Measurements from ENCODE around the gene ELL. TPM values are rescaled to one million over a fixed set of nuclear protein-coding genes. Genes with fewer than 3 reads are reported as not detected.
A peak's percentile ranks its signal among the peaks of the same experiment; 100 is the strongest.

Gene ELL
- total RNA-seq, 2 donors from 2014 or later, result 23.7 to 41.8 TPM

DNA sequence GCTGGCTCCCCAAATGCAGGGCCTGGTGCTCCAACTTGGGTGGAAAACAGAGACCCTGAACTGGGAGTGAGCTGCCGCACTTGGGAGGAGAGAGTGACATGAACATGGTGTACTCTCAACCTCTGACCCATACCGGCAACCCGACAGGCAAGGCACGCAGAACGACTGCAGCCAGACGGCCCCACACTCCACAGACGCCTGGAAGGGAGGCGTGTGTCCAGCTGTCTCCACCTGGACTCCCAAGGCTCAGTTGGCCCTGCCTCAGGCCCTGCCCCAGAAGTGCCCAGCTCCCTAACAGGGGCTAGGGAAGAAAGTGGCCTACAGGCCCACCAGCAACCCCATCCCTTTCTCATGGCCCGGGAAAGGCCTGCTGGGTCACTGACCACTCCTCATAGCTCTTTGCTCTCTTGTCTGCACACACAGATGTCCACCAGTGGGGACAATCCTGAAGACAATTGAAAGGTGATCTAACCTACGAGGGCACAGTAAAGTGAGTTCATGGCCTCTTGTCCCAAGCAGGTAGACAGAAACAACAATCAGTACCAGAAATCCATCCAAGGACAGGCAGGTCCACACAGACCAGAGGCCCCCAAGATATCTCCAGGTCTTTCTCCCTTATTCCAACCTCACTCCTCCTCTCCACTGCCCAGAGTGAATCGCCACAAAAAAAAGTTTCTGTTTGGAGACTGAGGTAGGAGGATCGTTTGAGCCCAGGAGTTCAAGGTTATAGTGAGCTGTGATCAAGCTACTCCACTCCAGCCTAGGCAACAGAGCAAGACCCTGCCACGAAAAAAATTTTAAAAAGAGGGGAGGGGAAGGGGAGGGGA, 28.2 kb downstream of the ELL start:
- H3K27me3 Mint-ChIP-seq, result no peaks in the 10 kb centered on the region
- H3K4me3 Mint-ChIP-seq, result peak overlapping the region; percentile 88
- peaks cover 29% of the 10 kb centered on the region for H3K4me1 Mint-ChIP-seq
- H3K36me3 Mint-ChIP-seq (ENCODE audit: low read depth), result no peaks in the 10 kb centered on the region
- no peaks in the 10 kb centered on the region for H3K9me3 Mint-ChIP-seq
- ATAC-seq (replicated peaks), result no peak
- H3K27ac Mint-ChIP-seq, result peak overlapping the region; percentile 94

DNA sequence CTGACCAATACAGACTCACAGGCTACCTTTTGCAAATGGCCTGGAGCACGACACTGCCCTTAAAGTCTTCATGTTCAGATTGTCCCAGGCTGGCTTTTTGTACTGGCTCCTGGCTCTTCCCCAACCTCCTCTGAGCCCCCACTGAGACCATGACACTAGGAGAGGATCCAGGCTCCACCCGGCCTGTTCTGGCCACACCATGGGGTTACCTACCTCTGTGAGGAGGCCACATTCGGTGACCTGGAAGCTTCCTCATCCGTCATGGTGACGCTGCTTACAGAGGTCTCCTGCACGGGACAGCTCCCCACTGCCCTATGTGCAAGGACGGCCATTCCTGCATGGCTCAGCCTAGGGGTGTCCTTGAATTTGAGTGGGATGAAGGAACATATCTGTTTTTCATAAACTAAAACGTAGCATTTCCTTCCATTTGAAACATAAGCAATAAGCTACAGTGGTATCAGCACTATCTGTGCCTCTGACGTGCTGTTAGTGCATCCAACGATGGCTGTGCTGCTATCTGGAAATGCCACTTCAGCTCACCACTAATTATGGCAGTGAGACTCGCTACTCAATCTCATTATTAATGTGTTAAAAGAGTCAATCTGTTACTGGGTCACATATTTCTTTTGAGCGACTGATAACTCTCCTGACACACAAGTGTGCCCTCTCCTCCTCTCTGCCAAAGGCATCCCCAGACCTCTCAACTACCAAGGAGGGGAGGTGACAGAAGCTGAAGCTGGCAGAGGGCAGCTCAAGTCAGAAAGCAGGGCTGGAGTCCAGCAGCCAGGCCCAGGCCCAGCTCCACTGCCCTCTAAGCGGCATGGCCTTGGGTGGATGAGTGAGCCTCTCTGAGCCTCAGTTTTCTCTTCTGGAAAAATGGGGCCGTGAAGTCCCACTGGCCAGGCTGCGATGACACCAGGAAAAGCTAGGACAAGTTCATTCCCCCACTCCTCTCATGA, 29.6 kb downstream of the ELL start:
- H3K27me3 Mint-ChIP-seq, result no peaks in the 10 kb centered on the region
- peak overlapping the region; percentile 54 for H3K27ac Mint-ChIP-seq
- ATAC-seq (replicated peaks), result no peak
- H3K9me3 Mint-ChIP-seq, result no peaks in the 10 kb centered on the region
- H3K36me3 Mint-ChIP-seq (ENCODE audit: low read depth), result no peaks in the 10 kb centered on the region
- H3K4me1 Mint-ChIP-seq, result peaks cover 37% of the 10 kb centered on the region
- peak overlapping the region; percentile 21 for H3K4me3 Mint-ChIP-seq

DNA sequence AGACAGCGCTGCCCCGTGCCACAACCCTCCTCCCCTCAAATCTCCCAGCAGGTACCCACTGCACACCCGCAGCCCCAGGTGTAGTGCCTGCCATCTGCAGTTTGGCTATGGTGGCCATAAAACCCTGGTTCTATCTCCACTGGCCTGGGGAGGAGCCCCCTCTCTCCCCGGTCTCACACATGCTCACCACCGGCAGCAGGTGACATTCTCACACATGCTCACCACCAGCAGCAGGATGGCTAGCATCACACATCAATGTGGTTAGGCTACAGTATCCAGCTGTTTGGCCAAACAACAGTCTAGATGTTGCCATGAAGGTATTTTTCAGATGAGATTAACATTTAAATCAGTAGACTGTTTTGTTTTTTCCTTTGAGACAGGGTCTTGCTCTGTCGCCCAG, 31.1 kb downstream of the ELL start:
- H3K36me3 Mint-ChIP-seq (ENCODE audit: low read depth), result no peaks in the 10 kb centered on the region
- H3K4me3 Mint-ChIP-seq, result no peak overlapping the region
- no peaks in the 10 kb centered on the region for H3K9me3 Mint-ChIP-seq
- H3K27ac Mint-ChIP-seq, result peak overlapping the region; percentile 41
- no peak for ATAC-seq (replicated peaks)
- peaks cover 33% of the 10 kb centered on the region for H3K4me1 Mint-ChIP-seq
- no peaks in the 10 kb centered on the region for H3K27me3 Mint-ChIP-seq

DNA sequence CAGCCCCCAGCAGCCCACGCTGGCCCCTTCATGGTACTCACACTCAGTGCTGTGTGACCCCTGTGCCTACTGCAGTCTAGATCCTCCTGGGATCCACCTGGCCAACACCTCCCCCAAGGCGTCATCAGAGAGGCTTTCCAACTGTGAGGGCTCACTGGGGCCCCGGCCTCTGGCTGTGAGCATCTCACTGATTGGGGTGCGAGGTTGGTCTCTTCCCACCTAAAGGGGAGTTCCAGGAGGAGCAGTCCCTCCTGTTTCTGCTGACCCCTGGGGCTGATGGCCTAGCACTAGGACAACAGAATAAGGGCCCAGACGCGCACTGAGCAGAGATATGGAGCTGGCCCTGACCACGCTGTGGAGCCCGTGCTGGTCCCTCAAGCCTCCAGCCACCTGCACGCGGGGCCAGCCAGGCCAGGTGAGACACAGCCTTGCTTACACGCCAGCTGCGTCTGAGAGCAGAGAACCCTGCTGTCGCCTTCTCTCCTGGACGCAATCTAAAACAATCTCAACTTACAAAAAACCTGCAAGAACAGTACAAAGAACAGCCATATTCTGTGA, 32.2 kb downstream of the ELL start:
- Mint-ChIP-seq H3K27me3 (no peaks in the 10 kb centered on the region), H3K27ac (no peak overlapping the region), H3K4me1 (peaks cover 30% of the 10 kb centered on the region), H3K4me3 (no peak overlapping the region), H3K36me3 (ENCODE audit: low read depth) (no peaks in the 10 kb centered on the region), H3K9me3 (no peaks in the 10 kb centered on the region)
- ATAC-seq (replicated peaks), result no peak

DNA sequence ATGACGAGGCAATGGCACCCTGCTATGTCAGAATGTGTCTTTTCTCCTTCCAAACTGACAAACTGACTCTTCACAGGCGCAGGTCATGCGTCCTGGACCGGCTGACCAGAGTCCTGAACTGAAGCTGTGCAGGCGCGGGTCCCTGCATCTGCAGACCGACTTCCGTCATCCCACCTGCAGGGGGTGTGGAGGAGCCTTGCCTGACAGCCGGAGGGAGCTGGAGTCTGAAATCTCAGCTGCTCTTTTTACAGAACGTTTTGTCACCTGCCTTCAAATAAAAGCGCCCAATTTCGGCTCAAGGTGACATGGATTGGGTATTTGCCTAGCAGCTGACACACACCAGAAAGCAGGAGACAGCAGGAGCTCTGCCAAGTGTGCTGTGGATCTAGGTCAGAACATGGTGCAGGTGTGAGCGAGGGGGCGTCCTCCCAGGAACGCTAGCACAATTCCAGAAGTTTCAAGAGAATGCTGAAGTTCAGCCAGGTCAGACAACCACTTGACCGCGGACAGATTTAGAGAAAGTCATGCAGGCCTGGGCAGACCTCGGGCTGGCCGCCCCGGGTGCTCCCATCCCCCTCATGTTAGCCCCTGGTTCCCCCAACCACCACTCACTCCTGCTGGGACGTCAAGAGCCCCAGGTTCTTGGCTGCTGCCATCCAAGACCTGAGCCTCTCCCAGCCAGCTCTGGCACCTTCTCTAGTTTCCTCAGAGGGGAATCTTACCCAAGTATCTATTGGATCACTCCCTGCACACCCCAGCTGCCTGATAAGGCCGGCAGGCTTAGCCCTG, 32.8 kb downstream of the ELL start:
- Mint-ChIP-seq H3K27me3 (no peaks in the 10 kb centered on the region), H3K27ac (peak overlapping the region; percentile 91), H3K4me1 (peaks cover 26% of the 10 kb centered on the region), H3K36me3 (ENCODE audit: low read depth) (no peaks in the 10 kb centered on the region), H3K9me3 (no peaks in the 10 kb centered on the region), H3K4me3 (no peak overlapping the region)
- ATAC-seq (replicated peaks), result no peak

DNA sequence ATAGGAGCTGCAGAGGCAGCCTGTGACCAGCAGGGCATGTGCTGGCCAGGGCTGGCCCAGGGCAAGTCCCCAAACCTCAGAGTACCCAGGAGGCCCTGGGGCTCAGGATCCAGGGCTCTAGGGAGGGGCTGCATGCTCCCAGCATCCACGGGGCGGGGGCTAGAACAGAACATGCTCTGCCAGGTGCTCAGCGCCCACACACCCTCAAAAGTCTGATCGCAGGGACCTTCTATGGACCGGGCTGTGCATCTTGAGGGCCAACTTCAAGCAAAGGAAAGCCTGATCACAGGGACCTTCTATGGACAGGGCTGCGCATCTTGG, 33.5 kb downstream of the ELL start:
- H3K4me1 Mint-ChIP-seq, result peaks cover 26% of the 10 kb centered on the region
- H3K9me3 Mint-ChIP-seq, result no peaks in the 10 kb centered on the region
- ATAC-seq (replicated peaks), result no peak
- H3K27me3 Mint-ChIP-seq, result no peaks in the 10 kb centered on the region
- peak overlapping the region; percentile 91 for H3K27ac Mint-ChIP-seq
- H3K36me3 Mint-ChIP-seq (ENCODE audit: low read depth), result no peaks in the 10 kb centered on the region
- peak overlapping the region; percentile 94 for H3K4me3 Mint-ChIP-seq

DNA sequence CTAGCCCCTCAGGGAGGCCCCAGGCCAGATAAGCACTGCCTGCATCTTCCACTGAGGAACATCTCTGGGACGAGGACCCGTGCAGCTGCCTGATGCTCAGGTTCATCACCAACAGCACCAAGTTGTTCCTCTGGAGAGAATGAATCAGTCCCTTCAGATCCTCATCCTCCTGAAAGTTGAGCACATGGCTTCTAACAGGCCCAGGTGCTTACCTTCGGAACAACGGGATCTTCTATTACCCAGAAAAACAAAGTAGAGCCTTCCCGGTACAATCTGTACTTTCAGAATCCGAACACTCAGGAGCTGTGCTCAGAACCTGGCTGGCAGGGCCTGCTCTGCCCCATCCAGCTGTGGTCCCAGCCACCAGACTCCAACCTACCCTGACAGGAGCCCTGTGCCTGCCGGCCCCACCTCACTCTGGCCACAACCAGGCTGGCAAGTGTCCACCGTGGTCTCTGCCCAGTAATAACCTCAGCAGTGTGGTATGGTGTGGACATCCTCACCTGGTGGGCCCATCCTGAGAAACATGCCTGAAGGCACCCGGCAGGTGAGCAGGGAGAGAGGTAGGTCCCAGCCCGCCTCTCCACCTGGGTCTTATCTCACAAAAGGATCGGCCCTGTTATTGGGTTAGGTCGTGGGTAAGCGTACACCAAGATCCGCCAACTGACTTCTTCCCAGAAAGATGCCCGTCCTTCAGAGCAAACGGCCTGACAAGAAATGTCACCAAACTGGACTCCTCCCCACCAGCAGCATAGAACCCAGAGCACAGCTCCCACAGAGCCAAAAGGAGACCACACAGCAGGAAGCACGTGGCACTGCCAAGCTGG, 34.1 kb downstream of the ELL start:
- no peaks in the 10 kb centered on the region for H3K36me3 Mint-ChIP-seq (ENCODE audit: low read depth)
- no peaks in the 10 kb centered on the region for H3K9me3 Mint-ChIP-seq
- H3K4me1 Mint-ChIP-seq, result peaks cover 32% of the 10 kb centered on the region
- H3K4me3 Mint-ChIP-seq, result peak overlapping the region; percentile 94
- ATAC-seq (replicated peaks), result no peak
- peak overlapping the region; percentile 91 for H3K27ac Mint-ChIP-seq
- no peaks in the 10 kb centered on the region for H3K27me3 Mint-ChIP-seq

DNA sequence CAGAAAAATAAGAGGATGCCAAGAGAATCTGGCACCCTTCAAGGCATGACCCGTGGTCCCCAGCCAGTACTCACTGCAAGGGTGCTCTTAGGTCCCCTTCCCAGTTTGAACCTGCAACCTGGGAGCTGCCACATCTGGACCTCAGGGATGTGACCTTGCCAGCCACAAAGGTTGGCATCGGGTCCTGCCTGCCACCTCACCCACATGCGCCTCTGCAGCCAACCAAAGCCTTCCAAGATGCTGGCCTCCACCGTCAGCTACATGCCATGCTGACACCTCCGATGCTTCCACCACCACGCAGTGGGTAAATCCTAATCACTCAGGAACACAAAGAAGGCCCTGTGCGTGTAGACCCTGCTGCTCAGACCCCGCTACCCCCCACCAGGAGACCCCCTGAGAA, 35.1 kb downstream of the ELL start:
- peak overlapping the region; percentile 94 for H3K4me3 Mint-ChIP-seq

DNA sequence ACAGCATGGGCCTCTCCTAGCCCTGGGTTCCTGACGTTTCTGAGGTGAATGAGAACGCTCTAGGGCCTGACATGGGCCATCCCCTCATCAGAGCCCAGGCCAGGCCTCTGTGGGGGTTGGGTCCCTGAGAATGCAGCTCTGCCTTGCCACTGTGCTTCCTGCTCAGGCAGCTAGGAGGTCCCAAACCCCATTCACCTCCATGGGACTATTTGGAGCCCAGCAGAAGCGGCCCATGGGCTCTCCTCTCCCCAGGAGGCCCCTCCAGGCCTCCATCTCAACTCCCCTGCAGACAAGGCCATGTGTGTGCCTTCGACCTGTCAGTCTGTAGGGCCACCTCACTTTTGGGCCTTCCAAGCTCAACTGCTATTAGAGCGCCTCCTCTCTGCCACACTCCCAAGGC, 36.9 kb downstream of the ELL start:
- no peak for ATAC-seq (replicated peaks)
- H3K4me1 Mint-ChIP-seq, result peaks cover 53% of the 10 kb centered on the region
- H3K36me3 Mint-ChIP-seq (ENCODE audit: low read depth), result peaks cover 7% of the 10 kb centered on the region
- H3K27ac Mint-ChIP-seq, result peak overlapping the region; percentile 91
- H3K4me3 Mint-ChIP-seq, result peak overlapping the region; percentile 94
- H3K9me3 Mint-ChIP-seq, result no peaks in the 10 kb centered on the region
- H3K27me3 Mint-ChIP-seq, result no peaks in the 10 kb centered on the region

More for the DNA sequence above, 35.1 kb downstream of the ELL start:
- H3K9me3 Mint-ChIP-seq, result no peaks in the 10 kb centered on the region
- ATAC-seq (replicated peaks), result peak; percentile 3
- H3K4me1 Mint-ChIP-seq, result peaks cover 40% of the 10 kb centered on the region
- no peaks in the 10 kb centered on the region for H3K27me3 Mint-ChIP-seq
- H3K36me3 Mint-ChIP-seq (ENCODE audit: low read depth), result no peaks in the 10 kb centered on the region
- peak overlapping the region; percentile 91 for H3K27ac Mint-ChIP-seq

DNA sequence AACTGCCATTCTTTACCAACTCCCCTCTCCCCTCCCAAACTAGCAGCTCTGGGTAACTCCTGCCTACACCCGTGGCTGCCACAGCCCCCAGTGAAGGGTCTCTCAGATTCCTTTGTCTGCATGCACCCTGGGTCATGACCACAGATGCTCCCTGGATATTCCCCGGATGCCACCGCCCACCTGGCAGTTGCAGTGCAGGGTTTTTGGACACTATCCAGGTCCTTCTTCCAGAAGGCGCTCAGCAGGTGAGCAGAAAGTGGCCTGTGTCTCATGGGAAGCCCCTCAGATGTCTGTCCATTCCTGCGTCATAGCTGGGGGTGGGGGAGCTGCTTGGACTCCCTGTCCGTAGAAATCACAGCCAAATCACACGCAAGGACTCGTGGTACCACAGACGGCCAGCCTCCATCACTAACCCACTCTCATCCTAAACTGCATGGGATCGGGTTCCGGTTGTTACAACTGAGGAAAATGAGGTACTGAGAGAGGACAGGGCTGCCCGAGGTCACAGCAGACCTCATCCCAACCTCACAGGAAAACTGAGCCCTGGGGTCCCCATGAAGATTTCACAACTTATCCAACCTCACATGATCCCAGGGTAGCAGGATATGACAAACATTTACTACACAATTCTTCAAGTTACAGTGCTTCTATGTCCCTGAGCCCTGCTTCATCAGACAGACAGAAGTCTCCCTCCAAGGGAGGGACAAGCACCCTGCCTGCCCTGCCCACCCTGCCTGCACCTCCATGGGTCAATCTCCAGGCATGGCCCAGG, 38.6 kb downstream of the ELL start:
- no peaks in the 10 kb centered on the region for H3K27me3 Mint-ChIP-seq
- peak overlapping the region; percentile 91 for H3K27ac Mint-ChIP-seq
- peaks cover 64% of the 10 kb centered on the region for H3K4me1 Mint-ChIP-seq
- peaks cover 14% of the 10 kb centered on the region for H3K36me3 Mint-ChIP-seq (ENCODE audit: low read depth)
- peak overlapping the region; percentile 94 for H3K4me3 Mint-ChIP-seq
- H3K9me3 Mint-ChIP-seq, result no peaks in the 10 kb centered on the region
- ATAC-seq (replicated peaks), result no peak

DNA sequence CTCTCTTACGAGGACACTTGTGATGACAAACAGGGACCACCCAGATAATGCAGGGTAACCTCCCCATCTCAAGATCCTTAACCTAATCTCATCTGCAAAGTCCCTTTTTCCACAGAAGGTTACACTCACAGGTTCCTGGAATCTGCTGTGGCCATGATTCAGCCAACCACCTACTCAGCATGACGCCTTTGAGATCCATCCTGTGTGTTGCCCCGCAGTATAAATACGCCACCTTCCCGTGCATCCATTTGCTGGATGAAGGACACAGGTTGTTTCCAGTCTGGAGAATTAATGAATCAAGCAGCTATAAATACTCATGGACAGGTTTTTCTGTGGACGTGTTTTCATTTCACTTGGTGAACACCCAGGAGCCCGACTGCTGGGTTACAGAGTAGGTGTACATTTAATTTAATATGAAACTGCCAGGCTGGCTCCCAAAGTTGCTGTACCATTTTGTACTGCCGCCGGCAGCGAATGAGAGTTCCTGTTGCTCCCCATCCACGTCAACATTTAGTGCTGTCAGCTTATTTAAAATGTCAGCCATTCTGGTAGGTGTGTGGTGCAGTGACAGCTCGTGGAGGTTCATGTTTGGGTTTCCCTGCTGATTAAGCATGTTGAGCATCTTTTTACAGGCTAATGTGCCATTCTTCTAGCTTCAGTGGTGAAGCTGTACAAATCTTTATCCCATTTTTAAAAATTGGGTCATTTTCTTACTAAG, 40.2 kb downstream of the ELL start:
- ATAC-seq (replicated peaks), result peak; percentile 65
- Mint-ChIP-seq H3K36me3 (ENCODE audit: low read depth) (peaks cover 14% of the 10 kb centered on the region), H3K27ac (peak overlapping the region; percentile 91), H3K4me1 (peaks cover 63% of the 10 kb centered on the region), H3K27me3 (no peaks in the 10 kb centered on the region), H3K4me3 (peak overlapping the region; percentile 94), H3K9me3 (no peaks in the 10 kb centered on the region)

DNA sequence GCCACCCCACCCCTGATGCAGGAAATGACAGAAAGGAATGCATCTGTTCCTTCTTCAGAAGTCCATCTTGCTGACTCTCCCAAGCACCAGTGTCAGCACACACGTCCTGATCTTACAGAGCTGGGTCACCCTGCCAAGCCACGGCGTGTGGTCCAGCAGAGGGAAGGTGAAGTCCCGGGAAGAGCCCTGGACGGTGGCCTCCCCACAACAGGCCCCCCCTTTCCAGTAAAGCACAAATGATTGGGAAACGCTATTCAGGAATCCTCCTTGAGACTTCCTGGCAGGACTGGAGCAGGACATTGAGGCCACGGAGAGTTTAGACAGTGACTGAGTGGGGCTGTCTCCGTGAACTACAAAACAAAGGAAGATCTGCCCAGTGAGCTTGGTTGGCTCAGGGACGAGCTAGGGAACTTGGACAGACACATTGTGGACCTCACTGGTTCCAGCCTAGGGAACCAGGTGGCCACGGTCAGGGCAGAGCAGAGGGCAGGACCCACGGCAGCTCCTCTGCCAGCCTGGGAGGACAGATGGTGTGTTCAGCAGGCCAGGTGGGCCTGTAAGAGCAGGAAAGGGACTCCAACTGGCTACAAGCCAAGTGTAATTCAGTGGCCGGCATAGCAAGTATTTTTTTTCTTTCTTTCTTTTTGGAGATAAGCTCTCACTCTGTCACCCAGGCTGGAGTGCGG, 41.7 kb downstream of the ELL start:
- no peak for ATAC-seq (replicated peaks)
- peak overlapping the region; percentile 99 for H3K27ac Mint-ChIP-seq
- H3K36me3 Mint-ChIP-seq (ENCODE audit: low read depth), result peaks cover 14% of the 10 kb centered on the region
- H3K4me1 Mint-ChIP-seq, result peaks cover 69% of the 10 kb centered on the region
- no peaks in the 10 kb centered on the region for H3K27me3 Mint-ChIP-seq
- H3K9me3 Mint-ChIP-seq, result no peaks in the 10 kb centered on the region
- H3K4me3 Mint-ChIP-seq, result peak overlapping the region; percentile 94

Measured in activated T-helper 17 cell treated with anti-CD3 and anti-CD28 coated beads, Interleukin-2, amount 50 U/mL, for 72 hours (primary cell).